NT2/D1 (cell line): ENCODE results near the gene TGFB1I1.

ENCODE experiments used
- SUZ12 ChIP-seq: IDR thresholded peaks from 2 replicates; pipeline ENCODE4 v1.6.1; 2011; ENCODE audit not compliant: insufficient read length, insufficient read depth; ENCODE audit errors: extremely low read depth
- YY1 ChIP-seq: IDR thresholded peaks from 2 replicates; pipeline ENCODE4 v1.6.1; 2011; ENCODE audit not compliant: insufficient read length, insufficient read depth
- ZNF274 ChIP-seq: IDR thresholded peaks from 2 replicates; pipeline ENCODE4 v1.6.1; 2011; ENCODE audit warnings: mild to moderate bottlenecking, low read depth, low read length

DNA sequence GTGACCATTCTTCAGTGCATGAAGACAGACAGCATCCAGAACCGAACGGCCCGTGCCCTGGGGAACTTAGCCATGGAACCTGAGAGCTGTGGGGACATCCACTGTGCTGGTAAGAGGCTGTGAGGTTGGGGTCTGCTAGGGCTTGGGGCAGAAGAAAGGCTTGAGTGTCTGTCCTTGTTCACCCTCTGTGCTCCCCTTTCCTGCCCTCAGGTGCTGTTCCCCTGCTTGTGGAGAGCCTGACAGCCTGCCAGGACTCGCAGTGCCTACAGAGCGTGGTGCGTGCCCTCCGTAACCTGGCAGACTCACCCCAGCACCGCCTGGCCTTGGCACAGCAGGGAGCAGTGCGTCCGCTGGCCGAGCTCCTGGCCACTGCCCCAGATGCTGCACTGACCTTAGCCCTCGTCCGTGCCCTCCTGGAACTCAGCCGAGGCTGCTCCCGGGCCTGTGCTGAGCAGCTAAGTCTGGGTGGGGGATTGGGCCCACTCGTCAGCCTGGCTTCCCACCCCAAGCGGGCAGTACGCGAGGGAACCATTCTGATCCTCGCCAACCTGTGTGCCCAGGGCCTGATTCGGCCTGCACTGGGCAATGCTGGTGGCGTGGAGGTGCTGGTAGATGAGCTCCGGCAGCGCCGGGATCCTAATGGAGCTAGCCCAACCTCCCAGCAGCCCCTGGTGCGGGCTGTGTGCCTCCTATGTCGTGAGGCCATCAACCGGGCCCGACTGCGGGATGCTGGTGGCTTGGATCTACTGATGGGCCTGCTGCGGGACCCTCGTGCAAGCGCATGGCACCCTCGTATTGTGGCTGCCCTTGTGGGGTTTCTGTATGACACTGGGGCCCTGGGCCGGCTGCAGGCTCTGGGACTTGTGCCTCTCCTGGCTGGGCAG lies 9.8 kb upstream of the TGFB1I1 start:
- TF ChIP-seq YY1 = no peak
- no peak for TF ChIP-seq ZNF274
- TF ChIP-seq SUZ12 = no peak
